GF-D8 (cell line): ENCODE measurements around the gene PPP1R1A.

Experiments used
- DNase-seq: peaks from one replicate; lab custom pipeline; 2025; lab: John Stamatoyannopoulos, UW

PPP1R1A gene

GRCh38 chr12:54571193-54572188, 17.0 kb downstream of the PPP1R1A start:
- no peak for DNase-seq

- no peak for DNase-seq
Measured at GRCh38 chr12:54569995-54570528, 18.4 kb downstream of the PPP1R1A start.

DNA sequence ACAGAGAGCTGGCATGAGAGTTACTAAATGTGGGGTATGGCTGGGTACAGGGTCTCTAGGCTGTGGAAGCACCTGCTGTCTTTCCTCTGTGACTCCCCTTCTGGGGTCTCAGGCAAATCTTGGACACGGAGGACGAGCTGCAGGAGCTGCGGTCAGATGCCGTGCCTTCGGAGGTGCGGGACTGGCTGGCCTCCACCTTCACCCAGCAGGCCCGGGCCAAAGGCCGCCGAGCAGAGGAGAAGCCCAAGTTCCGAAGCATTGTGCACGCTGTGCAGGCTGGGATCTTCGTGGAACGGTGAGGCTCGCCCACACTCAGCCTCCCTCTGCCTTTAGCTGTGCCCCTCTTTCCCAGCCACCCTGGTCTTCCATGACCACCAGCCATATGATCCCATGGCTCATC, 19.4 kb downstream of the PPP1R1A start:
- no peak for DNase-seq

GRCh38 chr12:54566792-54567191, 21.7 kb downstream of the PPP1R1A start:
- no peak for DNase-seq

DNA sequence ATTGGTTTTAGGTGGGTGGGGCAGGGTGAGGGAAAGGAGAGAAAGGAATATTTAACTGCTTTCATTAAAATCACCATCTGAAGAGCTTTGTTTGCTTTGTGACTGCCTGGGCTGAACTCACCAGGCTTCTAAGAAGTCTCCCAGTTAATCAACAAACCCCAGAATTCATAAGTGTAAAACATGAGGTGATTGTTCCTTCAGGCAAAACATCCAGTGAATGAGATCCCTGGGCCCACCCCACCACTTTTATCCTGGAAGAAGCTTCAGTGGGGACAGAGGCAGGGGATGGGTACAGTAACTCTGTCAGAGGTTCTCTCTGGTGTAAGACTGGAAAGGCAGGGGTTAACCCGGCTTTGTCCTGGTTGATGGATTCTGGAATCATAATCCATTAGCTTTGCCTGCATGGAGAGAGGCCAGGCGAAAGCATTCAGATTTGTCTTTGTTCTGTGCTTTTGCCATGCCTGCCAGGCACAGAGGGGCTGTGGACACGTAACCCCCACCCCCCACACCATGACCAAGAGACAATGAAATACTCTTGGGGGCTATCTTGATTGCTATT, 22.4 kb downstream of the PPP1R1A start:
- no peak for DNase-seq

GRCh38 chr12:54565310-54565985, 23.0 kb downstream of the PPP1R1A start:
- no peak for DNase-seq

- no peak for DNase-seq
Measured at GRCh38 chr12:54564768-54565167, 23.7 kb downstream of the PPP1R1A start.

- no peak for DNase-seq
Measured at GRCh38 chr12:54563787-54564186, 24.7 kb downstream of the PPP1R1A start.

- DNase-seq, result no peak
Measured at GRCh38 chr12:54562750-54563356, 25.6 kb downstream of the PPP1R1A start.

GRCh38 chr12:54561164-54561563, 27.3 kb downstream of the PPP1R1A start:
- no peak for DNase-seq

GRCh38 chr12:54560374-54560858, 28.0 kb downstream of the PPP1R1A start:
- DNase-seq, result no peak

- no peak for DNase-seq
Measured at GRCh38 chr12:54558759-54559158, 29.7 kb downstream of the PPP1R1A start.

DNA sequence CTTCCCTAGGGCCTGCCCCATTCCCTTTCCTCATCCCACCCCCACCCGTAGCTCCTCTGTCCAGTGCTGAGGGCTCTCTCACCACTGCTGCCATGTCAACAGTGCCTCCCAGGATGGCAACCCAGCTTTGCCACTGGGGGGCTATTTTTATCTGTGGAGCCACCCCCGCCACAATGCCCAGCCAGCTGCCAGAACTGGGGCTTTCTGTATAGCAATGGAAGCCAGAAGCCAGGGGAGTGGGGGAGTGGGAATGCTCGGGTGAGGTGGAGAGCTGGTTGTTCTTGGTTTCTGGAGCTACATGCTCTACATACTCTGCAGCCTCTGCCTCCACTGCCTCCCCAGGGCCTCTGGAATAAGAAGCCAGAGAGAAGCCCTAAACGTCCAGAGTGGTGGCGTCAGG, 30.1 kb downstream of the PPP1R1A start:
- no peak for DNase-seq

DNA sequence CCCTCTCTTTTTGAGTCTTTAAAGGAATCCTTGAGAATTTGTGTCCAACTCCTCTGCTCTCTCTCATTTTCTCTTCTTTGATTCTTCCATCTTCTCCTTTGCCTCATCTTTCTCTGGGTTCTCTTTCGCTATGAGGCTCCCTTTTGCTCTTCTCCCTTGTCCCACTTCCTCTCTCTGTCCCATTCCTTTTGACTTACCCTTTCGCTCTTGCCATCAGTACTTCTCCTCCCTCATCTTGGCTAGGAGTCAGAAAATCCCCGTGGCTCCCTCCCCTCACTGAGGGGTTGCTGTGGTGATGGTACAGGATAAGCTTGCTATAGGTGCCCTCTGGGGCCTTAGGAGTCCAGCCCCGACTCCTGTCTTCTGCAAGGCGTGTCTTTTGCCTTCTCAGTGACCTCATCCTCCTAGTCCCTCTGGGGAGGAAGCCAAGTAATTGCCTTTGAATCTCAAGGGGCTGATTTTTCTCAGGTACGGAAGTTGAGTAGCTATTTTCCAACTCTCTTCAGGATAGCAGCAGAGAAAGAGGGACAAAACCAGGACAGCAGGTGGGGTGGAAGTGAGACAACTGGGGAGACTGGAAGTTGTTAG, 32.7 kb downstream of the PPP1R1A start:
- no peak for DNase-seq

- DNase-seq, result no peak
Measured at GRCh38 chr12:54549774-54550451, 38.5 kb downstream of the PPP1R1A start.

DNA sequence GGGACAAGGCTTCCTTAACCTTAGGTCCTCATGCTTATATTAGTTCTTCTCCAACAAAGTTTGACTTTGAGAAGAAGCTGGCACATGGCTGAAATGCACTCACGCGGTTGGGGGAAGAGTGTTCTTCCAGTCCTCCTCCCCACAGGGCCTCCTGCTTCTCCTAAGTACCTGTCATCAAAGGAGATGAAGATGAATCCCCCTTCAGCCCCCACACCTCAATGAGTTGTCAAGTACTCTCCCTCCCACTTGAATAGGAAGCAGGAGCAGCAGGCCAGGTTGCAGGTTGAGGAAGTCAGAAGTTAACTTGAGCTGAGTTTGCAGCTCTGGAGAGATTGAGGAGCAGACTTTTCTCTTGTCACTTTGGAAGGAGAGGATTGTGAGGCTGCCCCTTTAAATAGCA, 41.9 kb downstream of the PPP1R1A start:
- no peak for DNase-seq

DNA sequence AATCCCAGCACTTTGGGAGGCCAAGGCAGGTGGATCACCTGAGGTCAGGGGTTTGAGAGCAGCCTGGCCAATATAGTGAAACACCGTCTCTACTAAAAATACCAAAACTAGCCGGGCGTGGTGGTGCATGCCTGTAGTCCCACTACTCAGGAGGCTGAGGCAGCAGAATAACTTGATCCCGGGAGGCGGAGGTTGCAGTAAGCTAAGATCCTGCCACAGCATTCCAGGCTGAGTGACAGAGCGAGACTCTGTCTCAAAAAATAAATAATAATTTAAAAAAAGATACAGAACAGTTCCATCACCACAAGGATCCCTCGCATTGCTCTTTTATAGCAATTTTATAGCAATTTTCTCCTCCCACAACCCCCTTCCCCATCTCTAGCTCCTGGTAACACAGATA, 43.7 kb downstream of the PPP1R1A start:
- DNase-seq, result no peak

- DNase-seq, result no peak
Measured at GRCh38 chr12:54543526-54543925, 44.9 kb downstream of the PPP1R1A start.

GRCh38 chr12:54541751-54542290, 46.6 kb downstream of the PPP1R1A start:
- no peak for DNase-seq

DNA sequence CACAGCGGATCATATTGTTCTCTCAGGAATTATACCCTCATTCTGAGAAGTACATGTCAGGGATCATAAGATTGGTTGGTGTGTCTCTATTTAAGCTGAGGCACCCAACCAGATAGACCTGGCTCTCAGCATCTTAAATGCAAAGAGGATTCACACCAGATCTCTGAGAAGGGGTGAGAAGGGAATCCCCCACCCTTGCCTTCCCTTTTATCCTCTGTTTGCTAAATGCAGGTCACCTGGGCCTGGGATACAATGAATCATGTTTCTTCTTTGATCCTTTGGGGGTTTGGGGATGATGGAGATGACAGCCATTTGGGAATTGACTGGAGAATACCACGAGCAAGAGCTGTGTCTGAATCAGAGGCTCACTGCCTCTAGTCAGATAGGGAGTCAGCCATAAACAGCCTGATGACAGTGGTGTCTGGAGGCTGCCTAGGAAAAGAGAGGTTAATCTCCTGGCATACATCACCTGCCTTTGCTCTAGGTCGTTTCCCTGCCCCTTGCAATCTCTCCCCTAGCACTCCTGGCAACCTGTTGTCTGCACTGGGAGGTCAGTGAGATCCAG, 50.2 kb downstream of the PPP1R1A start:
- no peak for DNase-seq
